ENCODE data around the gene GSTP1.
"Not testable (repeated sequence)": the region's sequence is repeated elsewhere in the genome, so short reads cannot be mapped to it uniquely, and the experiment has no call there.

The GSTP1 gene

GRCh38 chr11:67599149-67599548 is 15.5 kb downstream of the GSTP1 start:
- no peak for DNase-seq

- DNase-seq: no peak
Observed at GRCh38 chr11:67600324-67601029, 16.9 kb downstream of the GSTP1 start.

- DNase-seq: no peak
Observed at GRCh38 chr11:67601098-67601497, 17.5 kb downstream of the GSTP1 start.

- not testable (repeated sequence) for DNase-seq
Observed at GRCh38 chr11:67604119-67604518, 20.5 kb downstream of the GSTP1 start.

GRCh38 chr11:67604815-67605214 is 21.2 kb downstream of the GSTP1 start:
- no peak for DNase-seq

- DNase-seq: no peak
Observed at GRCh38 chr11:67605231-67606011, 21.8 kb downstream of the GSTP1 start.

GRCh38 chr11:67606093-67606491 is 22.5 kb downstream of the GSTP1 start:
- no peak for DNase-seq

- peak; percentile 96 for DNase-seq
Observed at GRCh38 chr11:67606492-67607295, 23.1 kb downstream of the GSTP1 start, which contains the start of gene NDUFV1. NDUFV1 (plus strand) TSS chr11:67606936; CDS start chr11:67607005, 69 bp downstream.

GRCh38 chr11:67607507-67607906 is 23.9 kb downstream of the GSTP1 start:
- DNase-seq: no peak

GRCh38 chr11:67608486-67608885 is 24.9 kb downstream of the GSTP1 start:
- no peak for DNase-seq

- no peak for DNase-seq
Observed at GRCh38 chr11:67609316-67609715, 25.7 kb downstream of the GSTP1 start.

GRCh38 chr11:67610302-67610868 is 26.8 kb downstream of the GSTP1 start:
- no peak for DNase-seq

- DNase-seq: no peak
Observed at GRCh38 chr11:67611165-67611564, 27.6 kb downstream of the GSTP1 start.

GRCh38 chr11:67611704-67612587 is 28.3 kb downstream of the GSTP1 start:
- no peak for DNase-seq

GRCh38 chr11:67612751-67613150 is 29.1 kb downstream of the GSTP1 start:
- DNase-seq: no peak

- no peak for DNase-seq
Observed at GRCh38 chr11:67613313-67613959, 29.8 kb downstream of the GSTP1 start.

GRCh38 chr11:67613960-67614715 is 30.5 kb downstream of the GSTP1 start:
- peak; percentile 86 for DNase-seq

GRCh38 chr11:67614730-67615714 is 31.4 kb downstream of the GSTP1 start:
- peak; percentile 43 for DNase-seq

GRCh38 chr11:67615728-67616430 is 32.3 kb downstream of the GSTP1 start:
- DNase-seq: no peak

All from stimulated activated naive CD4-positive, alpha-beta T cell treated with Interleukin-2 at 50 U/mL for 16 hours (primary cell).